GM12878 (cell line): Measurements from ENCODE around the gene DYTN.

Experiments
- ASH2L ChIP-seq: fragments of 300-600, 200-600 bp; sonication (generic); IDR thresholded peaks from 2 replicates; pipeline ENCODE4 v1.6.1; 2017; ENCODE audit warnings: low read depth, mild to moderate bottlenecking, borderline replicate concordance
- ATF2 ChIP-seq: IDR thresholded peaks from 2 replicates; pipeline ENCODE4 v1.6.1; 2012; ENCODE audit warnings: low read length, inconsistent platforms
- BCL11A ChIP-seq: IDR thresholded peaks from 2 replicates; pipeline ENCODE4 v1.6.1; 2011; ENCODE audit warnings: low read depth, low read length
- CHD1 ChIP-seq: IDR thresholded peaks from 2 replicates; pipeline ENCODE4 v1.6.1; 2012; ENCODE audit warnings: low read depth, low read length, improper control_type of control experiment
- CHD2 ChIP-seq: IDR thresholded peaks from 2 replicates; pipeline ENCODE4 v1.6.1; 2011; ENCODE audit warnings: low read depth, low read length, improper control_type of control experiment, borderline replicate concordance
- CREM ChIP-seq: IDR thresholded peaks from 2 replicates; pipeline ENCODE4 v1.6.1; 2014; ENCODE audit warnings: antibody characterized with exemption, low read depth
- IKZF1 ChIP-seq: fragments of 450-650 bp; conservative IDR thresholded peaks from 2 replicates; pipeline ENCODE4 v1.6.1; 2017; ENCODE audit warnings: antibody characterized with exemption, mild to moderate bottlenecking
- NRF1 ChIP-seq: conservative IDR thresholded peaks from 2 replicates; pipeline ENCODE4 v1.6.1; 2011; ENCODE audit warnings: mild to moderate bottlenecking, low read depth, low read length, improper control_type of control experiment
- POLR2A ChIP-seq: IDR thresholded peaks from 2 replicates; pipeline ENCODE4 v1.6.1; 2011; ENCODE audit warnings: low read depth, mild to moderate bottlenecking, low read length
- POLR2AphosphoS2 ChIP-seq: IDR thresholded peaks from 2 replicates; pipeline ENCODE4 v1.6.1; 2011; ENCODE audit warnings: low read depth, mild to moderate bottlenecking, low read length, improper control_type of control experiment, moderate library complexity
- PRDM15 ChIP-seq: fragments of 450-650 bp; formaldehyde crosslinking; IDR thresholded peaks from 2 replicates; pipeline ENCODE4 v1.4.0; 2020; ENCODE audit warnings: mild to moderate bottlenecking, moderate library complexity
- SIN3A ChIP-seq: IDR thresholded peaks from 2 replicates; pipeline ENCODE4 v1.6.1; 2012; ENCODE audit warnings: low read depth, low read length, improper control_type of control experiment
- YBX1 ChIP-seq: fragments of 450-650 bp; IDR thresholded peaks from 2 replicates; pipeline ENCODE4 v1.6.1; 2016; ENCODE audit warnings: antibody characterized with exemption
- TF ChIP-seq, protein P1 (sequence below), 3 experiments: IDR thresholded peaks in 2 of 3; conservative IDR thresholded peaks in 1 of 3; 2 replicates each; pipeline ENCODE4 v1.5.1; 2011; ENCODE audit warnings: low read depth in 3 of 3, low read length in 3 of 3, mild to moderate bottlenecking in 3 of 3, control low read depth in 2 of 3, moderate library complexity in 2 of 3, inconsistent platforms in 1 of 3, mixed read lengths in 1 of 3; ENCODE audit not compliant: control insufficient read depth in 2 of 3, insufficient read depth in 1 of 3; ENCODE audit errors: extremely low read depth in 1 of 3

DNA sequence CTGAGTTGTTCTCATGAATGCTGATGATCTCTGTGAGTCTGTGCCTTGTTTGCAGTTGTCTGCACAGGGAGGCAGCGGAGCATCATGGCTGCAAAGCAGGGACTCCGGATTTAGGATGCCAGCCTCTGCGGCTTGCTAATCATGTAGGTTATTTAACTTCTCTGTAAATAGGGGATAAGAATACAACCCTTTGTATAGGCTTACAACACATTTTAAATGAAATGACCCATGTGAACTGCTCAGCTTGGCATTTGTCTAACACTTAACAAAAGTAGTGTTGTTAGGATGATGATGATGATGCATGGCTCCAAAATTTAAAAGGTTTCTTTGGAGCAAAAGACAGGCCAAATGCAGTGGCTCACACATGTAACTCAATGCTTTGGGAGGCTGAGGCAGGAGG lies 19.4 kb downstream of the DYTN start:
- TF ChIP-seq POLR2AphosphoS2: no peak
- no peak for TF ChIP-seq PRDM15 (CRISPR knock-in tag)
- no peak for TF ChIP-seq IKZF1
- no peak for TF ChIP-seq ASH2L
- no peak for TF ChIP-seq YBX1
- no peak for TF ChIP-seq CHD2
- no peak for TF ChIP-seq POLR2A
- TF ChIP-seq CHD1: no peak
- TF ChIP-seq SIN3A: no peak
- TF ChIP-seq CREM: no peak
- no peak for TF ChIP-seq ATF2
- no peak for TF ChIP-seq NRF1
- TF ChIP-seq, protein P1, sequence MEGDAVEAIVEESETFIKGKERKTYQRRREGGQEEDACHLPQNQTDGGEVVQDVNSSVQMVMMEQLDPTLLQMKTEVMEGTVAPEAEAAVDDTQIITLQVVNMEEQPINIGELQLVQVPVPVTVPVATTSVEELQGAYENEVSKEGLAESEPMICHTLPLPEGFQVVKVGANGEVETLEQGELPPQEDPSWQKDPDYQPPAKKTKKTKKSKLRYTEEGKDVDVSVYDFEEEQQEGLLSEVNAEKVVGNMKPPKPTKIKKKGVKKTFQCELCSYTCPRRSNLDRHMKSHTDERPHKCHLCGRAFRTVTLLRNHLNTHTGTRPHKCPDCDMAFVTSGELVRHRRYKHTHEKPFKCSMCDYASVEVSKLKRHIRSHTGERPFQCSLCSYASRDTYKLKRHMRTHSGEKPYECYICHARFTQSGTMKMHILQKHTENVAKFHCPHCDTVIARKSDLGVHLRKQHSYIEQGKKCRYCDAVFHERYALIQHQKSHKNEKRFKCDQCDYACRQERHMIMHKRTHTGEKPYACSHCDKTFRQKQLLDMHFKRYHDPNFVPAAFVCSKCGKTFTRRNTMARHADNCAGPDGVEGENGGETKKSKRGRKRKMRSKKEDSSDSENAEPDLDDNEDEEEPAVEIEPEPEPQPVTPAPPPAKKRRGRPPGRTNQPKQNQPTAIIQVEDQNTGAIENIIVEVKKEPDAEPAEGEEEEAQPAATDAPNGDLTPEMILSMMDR (IDR thresholded peaks at IDR 0.05 in 2 of 3, conservative IDR thresholded peaks at IDR 0.05 in 1 of 3; ENCODE audit: control insufficient read depth in 2 of 3, extremely low read depth in 1 of 3, insufficient read depth in 1 of 3, low read depth in 3 of 3, low read length in 3 of 3): no peak
- TF ChIP-seq BCL11A: no peak
